ENCODE measurements around the gene ARHGAP22. TPM values are rescaled to one million over a fixed set of nuclear protein-coding genes. Genes with fewer than 3 reads are reported as not detected.

ARHGAP22 gene
- total RNA-seq, 3 donors from 2014 or later, result 2.6 to 8.2 (median 4.8) TPM

DNA sequence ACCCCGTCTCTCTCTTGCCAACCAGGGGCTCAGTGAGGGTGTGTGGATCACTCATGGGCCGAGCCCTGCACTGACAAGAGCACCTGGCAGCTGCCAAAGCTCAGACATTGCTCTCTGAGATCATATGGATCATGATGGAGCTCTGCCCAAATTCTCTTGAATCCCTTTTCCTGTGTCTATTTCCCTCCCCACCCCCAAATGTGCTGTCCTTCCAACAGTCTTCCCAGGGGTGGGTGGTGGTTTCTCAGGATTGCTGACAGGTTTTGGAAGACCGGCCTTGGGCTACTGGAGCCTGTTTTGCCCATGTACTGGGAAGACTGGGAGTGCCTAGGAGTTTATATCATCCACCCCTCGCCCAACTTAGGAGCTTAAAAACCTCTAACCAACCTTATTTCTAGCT is 10.5 kb downstream of the ARHGAP22 start:
- DNase-seq (ENCODE audit: low spot score in 2 of 2), result no peak
- H3K36me3 ChIP-seq, result no peaks in the 10 kb centered on the region
- TF ChIP-seq POLR2AphosphoS5 (IDR thresholded peaks at IDR 0.05), result no peak
- TF ChIP-seq POLR2A (IDR thresholded peaks at IDR 0.05), result no peak
- TF ChIP-seq, protein P1, sequence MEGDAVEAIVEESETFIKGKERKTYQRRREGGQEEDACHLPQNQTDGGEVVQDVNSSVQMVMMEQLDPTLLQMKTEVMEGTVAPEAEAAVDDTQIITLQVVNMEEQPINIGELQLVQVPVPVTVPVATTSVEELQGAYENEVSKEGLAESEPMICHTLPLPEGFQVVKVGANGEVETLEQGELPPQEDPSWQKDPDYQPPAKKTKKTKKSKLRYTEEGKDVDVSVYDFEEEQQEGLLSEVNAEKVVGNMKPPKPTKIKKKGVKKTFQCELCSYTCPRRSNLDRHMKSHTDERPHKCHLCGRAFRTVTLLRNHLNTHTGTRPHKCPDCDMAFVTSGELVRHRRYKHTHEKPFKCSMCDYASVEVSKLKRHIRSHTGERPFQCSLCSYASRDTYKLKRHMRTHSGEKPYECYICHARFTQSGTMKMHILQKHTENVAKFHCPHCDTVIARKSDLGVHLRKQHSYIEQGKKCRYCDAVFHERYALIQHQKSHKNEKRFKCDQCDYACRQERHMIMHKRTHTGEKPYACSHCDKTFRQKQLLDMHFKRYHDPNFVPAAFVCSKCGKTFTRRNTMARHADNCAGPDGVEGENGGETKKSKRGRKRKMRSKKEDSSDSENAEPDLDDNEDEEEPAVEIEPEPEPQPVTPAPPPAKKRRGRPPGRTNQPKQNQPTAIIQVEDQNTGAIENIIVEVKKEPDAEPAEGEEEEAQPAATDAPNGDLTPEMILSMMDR (IDR thresholded peaks at IDR 0.05), result no peak
- no peaks in the 10 kb centered on the region for H3K4me1 ChIP-seq
- intact Hi-C loops (cut with DNase I; ENCODE audit: low total_unique reads), result no loop called here
- H3K9me3 ChIP-seq, result no peaks in the 10 kb centered on the region
- no peaks in the 10 kb centered on the region for H3K27me3 ChIP-seq
- no peak overlapping the region for H3K27ac ChIP-seq
- H3K4me3 ChIP-seq, result no peak overlapping the region

DNA sequence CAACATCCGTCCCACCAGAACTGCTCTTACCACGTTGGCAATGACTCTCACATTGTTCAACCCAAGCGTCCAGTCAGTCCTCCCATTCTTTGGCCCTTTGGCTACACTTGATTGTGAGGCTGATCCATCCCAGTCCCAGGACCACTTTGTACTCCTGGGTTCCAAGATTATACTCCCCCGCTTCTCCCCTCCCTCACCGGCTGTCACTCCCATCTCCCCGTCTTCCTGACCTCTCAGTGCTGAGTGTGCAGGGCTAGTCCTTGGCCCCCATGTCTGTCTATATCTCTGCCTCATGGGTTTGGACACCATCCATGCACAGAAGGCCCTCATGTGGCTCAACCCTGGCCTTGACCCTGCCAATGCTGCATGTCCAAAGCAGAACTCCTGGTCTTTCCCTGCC is 12.5 kb downstream of the ARHGAP22 start:
- H3K27ac ChIP-seq, result no peak overlapping the region
- no peaks in the 10 kb centered on the region for H3K9me3 ChIP-seq
- no peak for DNase-seq (ENCODE audit: low spot score in 2 of 2)
- no peaks in the 10 kb centered on the region for H3K36me3 ChIP-seq
- TF ChIP-seq POLR2A (IDR thresholded peaks at IDR 0.05), result no peak
- TF ChIP-seq POLR2AphosphoS5 (IDR thresholded peaks at IDR 0.05), result no peak
- TF ChIP-seq, protein P1 (IDR thresholded peaks at IDR 0.05), result no peak
- intact Hi-C loops (cut with DNase I; ENCODE audit: low total_unique reads), result no loop called here
- H3K4me1 ChIP-seq, result no peaks in the 10 kb centered on the region
- H3K27me3 ChIP-seq, result no peaks in the 10 kb centered on the region
- no peak overlapping the region for H3K4me3 ChIP-seq

DNA sequence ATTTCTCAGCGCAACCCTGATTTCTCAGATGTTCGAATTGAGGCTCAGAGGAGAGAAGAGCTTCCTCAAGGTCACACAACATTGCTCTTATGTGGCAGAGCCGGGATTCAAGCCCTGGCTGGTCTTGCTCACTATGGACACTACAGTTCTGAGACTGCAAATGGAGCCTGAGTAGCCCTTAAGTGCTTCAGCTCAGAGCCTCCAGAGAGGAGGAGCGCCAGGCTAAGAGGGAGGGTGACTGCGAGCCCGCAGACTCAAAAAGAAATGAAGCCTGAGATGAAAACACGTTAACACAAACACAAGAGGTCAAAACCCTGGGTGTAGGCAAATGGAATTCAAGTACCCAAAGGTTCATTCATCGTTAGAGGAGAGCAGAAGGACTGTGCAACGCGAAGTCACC is 13.9 kb downstream of the ARHGAP22 start:
- TF ChIP-seq, protein P1 (IDR thresholded peaks at IDR 0.05), result no peak
- no peak for TF ChIP-seq POLR2A (IDR thresholded peaks at IDR 0.05)
- TF ChIP-seq POLR2AphosphoS5 (IDR thresholded peaks at IDR 0.05), result no peak
- Histone ChIP-seq H3K27me3 (no peaks in the 10 kb centered on the region), H3K4me3 (no peak overlapping the region), H3K27ac (no peak overlapping the region), H3K36me3 (no peaks in the 10 kb centered on the region), H3K9me3 (no peaks in the 10 kb centered on the region), H3K4me1 (no peaks in the 10 kb centered on the region)
- DNase-seq (ENCODE audit: low spot score in 2 of 2), result no peak
- intact Hi-C loops (cut with DNase I; ENCODE audit: low total_unique reads), result no loop called here

DNA sequence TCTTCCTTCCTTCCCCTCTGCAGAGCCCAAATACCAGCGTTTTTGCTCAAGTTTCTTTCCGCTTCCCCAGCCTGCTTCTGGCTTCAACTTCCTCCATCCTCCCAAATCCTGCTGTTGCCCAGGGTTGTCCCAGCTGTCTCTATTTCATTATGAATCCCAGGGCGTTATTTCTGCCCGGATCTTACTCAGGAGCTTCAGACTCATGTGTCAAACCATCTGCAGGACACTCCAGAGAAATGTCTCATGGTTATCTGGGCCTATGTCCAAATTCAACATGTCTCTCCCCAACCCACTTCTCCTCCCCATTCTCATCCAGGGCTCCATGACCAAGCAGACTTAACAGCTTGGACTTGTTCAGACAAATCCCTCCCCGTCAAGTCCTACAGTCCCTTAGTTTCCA is 15.6 kb downstream of the ARHGAP22 start:
- H3K27me3 ChIP-seq, result no peaks in the 10 kb centered on the region
- H3K36me3 ChIP-seq, result no peaks in the 10 kb centered on the region
- DNase-seq (ENCODE audit: low spot score in 2 of 2), result no peak
- no peak for TF ChIP-seq POLR2AphosphoS5 (IDR thresholded peaks at IDR 0.05)
- no peak for TF ChIP-seq POLR2A (IDR thresholded peaks at IDR 0.05)
- intact Hi-C loops (cut with DNase I; ENCODE audit: low total_unique reads), result no loop called here
- H3K4me1 ChIP-seq, result no peaks in the 10 kb centered on the region
- H3K9me3 ChIP-seq, result no peaks in the 10 kb centered on the region
- no peak overlapping the region for H3K27ac ChIP-seq
- no peak overlapping the region for H3K4me3 ChIP-seq

DNA sequence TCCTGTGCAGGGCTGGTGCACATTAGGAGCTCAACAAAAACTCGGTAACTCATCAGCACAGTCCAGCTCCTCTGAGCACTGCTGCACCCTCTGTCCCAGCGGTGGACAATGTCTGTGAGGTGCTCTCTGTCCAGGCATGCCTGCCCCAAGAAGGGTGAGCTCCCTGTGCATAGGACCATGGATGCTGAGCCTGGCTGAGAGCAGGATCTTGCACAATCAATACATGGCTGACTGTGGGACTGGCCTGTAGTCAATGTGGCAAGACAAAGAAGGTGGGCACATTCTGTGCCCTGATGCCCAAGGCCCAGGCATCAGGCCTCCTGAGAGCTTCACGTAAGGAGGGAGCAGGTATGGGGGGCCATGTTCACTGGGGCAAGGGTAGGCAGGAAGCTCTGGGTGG is 17.1 kb downstream of the ARHGAP22 start:
- H3K9me3 ChIP-seq, result no peaks in the 10 kb centered on the region

More for the DNA sequence above, 17.1 kb downstream of the ARHGAP22 start:
- intact Hi-C loops (cut with DNase I; ENCODE audit: low total_unique reads), result no loop called here
- TF ChIP-seq, protein P1 (IDR thresholded peaks at IDR 0.05), result no peak
- no peak for TF ChIP-seq POLR2AphosphoS5 (IDR thresholded peaks at IDR 0.05)
- no peak for TF ChIP-seq POLR2A (IDR thresholded peaks at IDR 0.05)
- no peak for DNase-seq (ENCODE audit: low spot score in 2 of 2)
- H3K4me1 ChIP-seq, result no peaks in the 10 kb centered on the region
- H3K36me3 ChIP-seq, result no peaks in the 10 kb centered on the region
- H3K27me3 ChIP-seq, result no peaks in the 10 kb centered on the region
- H3K27ac ChIP-seq, result no peak overlapping the region
- H3K4me3 ChIP-seq, result no peak overlapping the region
